ENCODE data around the gene BEND6. TPM values are rescaled to one million over a fixed set of nuclear protein-coding genes. Genes with fewer than 3 reads are reported as not detected.

Gene BEND6
- total and polyA plus RNA-seq, 2 donors (not counting 3 experiments of a cell fraction or from before 2014, with no cell fraction given), result 0.15 to 0.66 TPM

DNA sequence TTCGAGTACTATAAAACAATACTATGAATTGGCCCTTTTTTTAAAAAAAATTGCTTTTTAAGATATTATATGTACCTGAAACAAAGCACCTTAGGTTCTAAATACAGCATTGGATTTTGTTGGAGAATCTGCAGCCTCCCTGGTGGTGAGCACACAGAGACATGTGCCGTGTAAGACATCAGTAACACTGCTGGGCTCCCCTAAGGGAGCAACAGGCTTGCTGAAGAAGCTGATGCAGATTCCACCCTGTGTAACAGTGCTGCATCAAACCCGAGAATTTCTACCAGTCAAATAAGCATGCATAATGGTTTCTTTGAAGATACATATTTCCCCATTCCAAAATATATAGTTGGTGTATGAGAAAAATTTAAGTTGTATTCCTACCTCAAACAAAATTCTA, 108.9 kb downstream of the BEND6 start:
- no peak for FAIRE-seq
- dilution Hi-C loops (cut with MboI; ENCODE audit: extremely low pct_ligation_motif_present, low sequenced_read_pairs), result no loop called here
- no peaks in the 10 kb centered on the region for H3K9me3 ChIP-seq (replicated peaks; ENCODE audit: control insufficient read depth, insufficient read depth, low read length)
- H3K27ac ChIP-seq (ENCODE audit: insufficient read depth, low read depth, low read length), result no peak overlapping the region
- no peak overlapping the region for H3K4me3 ChIP-seq (replicated peaks in 1 of 3; ENCODE audit: insufficient read depth in 1 of 3, low read depth in 1 of 3, low read length in 3 of 3)
- CTCF ChIA-PET, result no interaction called here
- no TSS peak for BruUV-seq (replicated peaks)
- DNase-seq (ENCODE audit: low read depth, low spot score), result no peak
- no peaks in the 10 kb centered on the region for H3K9me1 ChIP-seq (replicated peaks; ENCODE audit: control insufficient read depth, extremely low read depth, insufficient read depth, low read length)
- H3K9ac ChIP-seq (replicated peaks; ENCODE audit: extremely low read depth, insufficient read depth, low read length), result no peak overlapping the region
- no peaks in the 10 kb centered on the region for H3K79me2 ChIP-seq (ENCODE audit: control insufficient read depth, insufficient read depth, low read length)
- H3K4me2 ChIP-seq (ENCODE audit: insufficient read depth, low read length), result no peak overlapping the region
- H3K36me3 ChIP-seq (ENCODE audit: control insufficient read depth in 2 of 2, extremely low read depth in 1 of 2, insufficient read depth in 2 of 2, low read length in 2 of 2), result peaks cover 0 to 7% of the 10 kb centered on the region in 2 experiments
- no peak overlapping the region for H2AFZ ChIP-seq (ENCODE audit: low read depth, low read length)
- no peaks in the 10 kb centered on the region for H3K27me3 ChIP-seq (ENCODE audit: control insufficient read depth in 2 of 2, insufficient read depth in 2 of 2, low read length in 2 of 2)
- no peak for TF ChIP-seq JUN (IDR thresholded peaks at IDR 0.05; ENCODE audit: borderline replicate concordance, insufficient read depth, insufficient read length, low read depth)
- TF ChIP-seq GATA2 (IDR thresholded peaks at IDR 0.05; ENCODE audit: insufficient read depth, insufficient read length, low read depth, low read length), result no peak
- TF ChIP-seq MYC (IDR thresholded peaks at IDR 0.05; ENCODE audit: low read depth, low read length), result no peak
- TF ChIP-seq FOS (IDR thresholded peaks at IDR 0.05; ENCODE audit: borderline replicate concordance, insufficient read depth, low read length), result no peak
- no peak for TF ChIP-seq POLR2A (IDR thresholded peaks at IDR 0.05; ENCODE audit: low read depth, low read length)
- TF ChIP-seq, protein P1, sequence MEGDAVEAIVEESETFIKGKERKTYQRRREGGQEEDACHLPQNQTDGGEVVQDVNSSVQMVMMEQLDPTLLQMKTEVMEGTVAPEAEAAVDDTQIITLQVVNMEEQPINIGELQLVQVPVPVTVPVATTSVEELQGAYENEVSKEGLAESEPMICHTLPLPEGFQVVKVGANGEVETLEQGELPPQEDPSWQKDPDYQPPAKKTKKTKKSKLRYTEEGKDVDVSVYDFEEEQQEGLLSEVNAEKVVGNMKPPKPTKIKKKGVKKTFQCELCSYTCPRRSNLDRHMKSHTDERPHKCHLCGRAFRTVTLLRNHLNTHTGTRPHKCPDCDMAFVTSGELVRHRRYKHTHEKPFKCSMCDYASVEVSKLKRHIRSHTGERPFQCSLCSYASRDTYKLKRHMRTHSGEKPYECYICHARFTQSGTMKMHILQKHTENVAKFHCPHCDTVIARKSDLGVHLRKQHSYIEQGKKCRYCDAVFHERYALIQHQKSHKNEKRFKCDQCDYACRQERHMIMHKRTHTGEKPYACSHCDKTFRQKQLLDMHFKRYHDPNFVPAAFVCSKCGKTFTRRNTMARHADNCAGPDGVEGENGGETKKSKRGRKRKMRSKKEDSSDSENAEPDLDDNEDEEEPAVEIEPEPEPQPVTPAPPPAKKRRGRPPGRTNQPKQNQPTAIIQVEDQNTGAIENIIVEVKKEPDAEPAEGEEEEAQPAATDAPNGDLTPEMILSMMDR (IDR thresholded peaks at IDR 0.05; ENCODE audit: extremely low read depth in 1 of 2, insufficient read depth in 1 of 2, low read depth in 1 of 2, low read length in 2 of 2), result no peak
- TF ChIP-seq, protein P2, sequence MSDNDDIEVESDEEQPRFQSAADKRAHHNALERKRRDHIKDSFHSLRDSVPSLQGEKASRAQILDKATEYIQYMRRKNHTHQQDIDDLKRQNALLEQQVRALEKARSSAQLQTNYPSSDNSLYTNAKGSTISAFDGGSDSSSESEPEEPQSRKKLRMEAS (IDR thresholded peaks at IDR 0.05; ENCODE audit: insufficient read depth, insufficient read length), result no peak
- H3K4me1 ChIP-seq (ENCODE audit: control insufficient read depth, extremely low read depth, insufficient read depth, low read length), result no peaks in the 10 kb centered on the region
- POLR2A ChIA-PET, result no interaction called here
- intact Hi-C loops (cut with micrococcal nuclease), result no loop called here
- H4K20me1 ChIP-seq (replicated peaks; ENCODE audit: control insufficient read depth, extremely low read depth, insufficient read depth, low read length), result no peaks in the 10 kb centered on the region

Data from endothelial cell of umbilical vein (primary cell).